SK-N-SH (cell line): ENCODE results near the gene C13orf46. TPM values are rescaled to one million over a fixed set of nuclear protein-coding genes. Genes with fewer than 3 reads are reported as not detected.

Source experiments
- CTCF ChIA-PET: fragments of 300-600, 350-600 bp; formaldehyde crosslinking; extraction: SDS; loops from one replicate; lab custom pipeline; 2021; lab: Yijun Ruan, JAX
- POLR2A ChIA-PET: fragments of 350-600 bp; sonication (Branson Sonifier 250); formaldehyde crosslinking; extraction: SDS; loops from one replicate; lab custom pipeline; 2020; ENCODE audit warnings: antibody characterized with exemption, inconsistent platforms; lab: Yijun Ruan, JAX
- DNase-seq: peaks from one replicate; pipeline ENCODE4 v3.0.0; 2012
- H2AFZ ChIP-seq: fragments of 200-600 bp; sonication (generic); 2 replicates; pipeline ENCODE4 v1.8.1; 2016; ENCODE audit warnings: antibody characterized with exemption, mild to moderate bottlenecking, low read depth
- H3F3A ChIP-seq: fragments of 200-600 bp; sonication (generic); replicated peaks from 2 replicates; pipeline ENCODE3; 2016; ENCODE audit warnings: antibody characterized with exemption, mild to moderate bottlenecking; ENCODE audit not compliant: insufficient read depth
- H3K27ac ChIP-seq, 2 experiments: fragments of 200-500 bp in 1 of 2; fragments of 200-600 bp in 1 of 2; sonication (Bioruptor generic) in 1 of 2; sonication (generic), shearing (Covaris generic) in 1 of 2; 2 replicates each; pipeline versions ENCODE4 v1.5.1 to v1.6.1; 2014 to 2016; ENCODE audit warnings: low read depth in 2 of 2, inconsistent platforms in 1 of 2, low read length in 1 of 2, mild to moderate bottlenecking in 1 of 2, mixed read lengths in 1 of 2
- H3K27me3 ChIP-seq: fragments of 200-600 bp; sonication (generic), shearing (Covaris generic); 2 replicates; pipeline ENCODE4 v1.6.1; 2016; ENCODE audit warnings: mixed run types; ENCODE audit not compliant: insufficient read depth
- H3K36me3 ChIP-seq, 2 experiments: fragments of 200-500 bp in 1 of 2; fragments of 200-600 bp in 1 of 2; sonication (Bioruptor generic) in 1 of 2; sonication (generic) in 1 of 2; replicated peaks in 1 of 2; 2 replicates each; pipeline versions ENCODE3 to v1.5.1; 2014 to 2016; ENCODE audit warnings: low read length in 1 of 2, mild to moderate bottlenecking in 1 of 2; ENCODE audit not compliant: insufficient read depth in 2 of 2, control insufficient read depth in 1 of 2
- H3K4me1 ChIP-seq, 2 experiments: fragments of 200-500 bp in 1 of 2; fragments of 200-600 bp in 1 of 2; sonication (Bioruptor generic) in 1 of 2; sonication (generic), shearing (Covaris generic) in 1 of 2; 2 replicates each; pipeline versions ENCODE4 v1.5.1 to v1.6.1; 2014 to 2016; ENCODE audit warnings: low read depth in 1 of 2, low read length in 1 of 2, mixed run types in 1 of 2; ENCODE audit not compliant: insufficient read depth in 2 of 2, control insufficient read depth in 1 of 2
- H3K4me2 ChIP-seq: fragments of 200-600 bp; sonication (generic), shearing (Covaris generic); 2 replicates; pipeline ENCODE4 v1.6.1; 2017; ENCODE audit warnings: mixed run types
- H3K4me3 ChIP-seq, 2 experiments: fragments of 200-500 bp in 1 of 2; fragments of 200-600 bp in 1 of 2; sonication (Bioruptor generic) in 1 of 2; sonication (generic), shearing (Covaris generic) in 1 of 2; 2 replicates each; pipeline versions ENCODE4 v1.5.1 to v1.8.1; 2014 to 2016; ENCODE audit warnings: low read depth in 2 of 2, inconsistent platforms in 1 of 2, low read length in 1 of 2, mild to moderate bottlenecking in 1 of 2, mixed read lengths in 1 of 2, moderate library complexity in 1 of 2
- H3K79me2 ChIP-seq: fragments of 200-600 bp; sonication (generic); 2 replicates; pipeline ENCODE4 v1.8.1; 2017; ENCODE audit warnings: mild to moderate bottlenecking; ENCODE audit not compliant: insufficient read depth
- H3K9ac ChIP-seq: fragments of 200-600 bp; sonication (generic); 2 replicates; pipeline ENCODE4 v1.6.1; 2017; ENCODE audit warnings: mixed run types
- H3K9me2 ChIP-seq: fragments of 200-600 bp; sonication (generic); 2 replicates; pipeline ENCODE4 v1.6.1; 2017; ENCODE audit warnings: mixed run types
- H3K9me3 ChIP-seq: fragments of 200-600 bp; sonication (generic); 2 replicates; pipeline ENCODE4 v1.6.1; 2017; ENCODE audit warnings: mixed run types, mild to moderate bottlenecking, moderate library complexity
- H4K20me1 ChIP-seq: fragments of 200-600 bp; sonication (generic); 2 replicates; pipeline ENCODE4 v1.6.1; 2017; ENCODE audit warnings: mild to moderate bottlenecking, mixed run types; ENCODE audit not compliant: insufficient read depth
- CHD2 ChIP-seq: fragments of 150-350 bp; IDR thresholded peaks from 2 replicates; pipeline ENCODE4 v1.6.1; 2018; ENCODE audit warnings: low read length; ENCODE audit not compliant: partially characterized antibody
- CTCF ChIP-seq: fragments of 200-600 bp; sonication (generic); IDR thresholded peaks from 2 replicates; pipeline ENCODE4 v1.6.1; 2017; ENCODE audit warnings: antibody characterized with exemption, mild to moderate bottlenecking, moderate library complexity
- ELF1 ChIP-seq: IDR thresholded peaks from 2 replicates; pipeline ENCODE4 v1.4.0; 2012
- EP300 ChIP-seq, 2 experiments: IDR thresholded peaks; 2 replicates each; pipeline versions ENCODE4 v1.4.0 to v1.6.1; 2012; ENCODE audit warnings: borderline replicate concordance in 1 of 2, low read depth in 1 of 2, low read length in 1 of 2
- EZH2phosphoT487 ChIP-seq: fragments of 200-600 bp; sonication (generic); IDR thresholded peaks from 2 replicates; pipeline ENCODE4 v1.6.1; 2017; ENCODE audit warnings: low read depth, mixed run types, mild to moderate bottlenecking, antibody characterized with exemption, moderate library complexity, borderline replicate concordance
- FOXJ3 ChIP-seq: sonication (generic); formaldehyde crosslinking; IDR thresholded peaks from 2 replicates; pipeline ENCODE4 v1.5.1; 2020; ENCODE audit warnings: mild to moderate bottlenecking, missing genetic modification reagents
- GABPA ChIP-seq: IDR thresholded peaks from 2 replicates; pipeline ENCODE4 v1.4.0; 2012; ENCODE audit warnings: low read depth, mild to moderate bottlenecking
- GATA2 ChIP-seq: sonication (generic); formaldehyde crosslinking; IDR thresholded peaks from 2 replicates; pipeline ENCODE4 v1.5.0; 2020; ENCODE audit warnings: mild to moderate bottlenecking, missing genetic modification reagents
- JUND ChIP-seq: IDR thresholded peaks from 2 replicates; pipeline ENCODE4 v1.4.0; 2012
- MAX ChIP-seq: IDR thresholded peaks from 2 replicates; pipeline ENCODE4 v1.4.0; 2012; ENCODE audit warnings: low read depth
- MEF2A ChIP-seq: IDR thresholded peaks from 2 replicates; pipeline ENCODE4 v1.4.0; 2012; ENCODE audit warnings: low read depth, borderline replicate concordance
- NFIC ChIP-seq: IDR thresholded peaks from 2 replicates; pipeline ENCODE4 v1.4.0; 2012; ENCODE audit warnings: borderline replicate concordance
- POLR2AphosphoS5 ChIP-seq: IDR thresholded peaks from 2 replicates; pipeline ENCODE4 v1.6.1; 2012; ENCODE audit warnings: low read depth, low read length
- RAD21 ChIP-seq: IDR thresholded peaks from 2 replicates; pipeline ENCODE4 v1.6.1; 2012; ENCODE audit warnings: mild to moderate bottlenecking, low read length
- RCOR1 ChIP-seq: fragments of 150-350 bp; IDR thresholded peaks from 2 replicates; pipeline ENCODE4 v1.6.1; 2017; ENCODE audit warnings: antibody characterized with exemption, low read length
- RXRA ChIP-seq: IDR thresholded peaks from 2 replicates; pipeline ENCODE4 v1.4.0; 2012; ENCODE audit warnings: low read depth, mild to moderate bottlenecking, borderline replicate concordance
- SIN3A ChIP-seq: IDR thresholded peaks from 2 replicates; pipeline ENCODE4 v1.6.1; 2012; ENCODE audit warnings: low read depth, mild to moderate bottlenecking, low read length, moderate library complexity, borderline replicate concordance
- SMC3 ChIP-seq: IDR thresholded peaks from 2 replicates; pipeline ENCODE4 v1.6.1; 2012; ENCODE audit warnings: low read depth, low read length, improper control_type of control experiment
- TAF1 ChIP-seq: IDR thresholded peaks from 2 replicates; pipeline ENCODE4 v1.6.1; 2012; ENCODE audit warnings: low read depth, mild to moderate bottlenecking, low read length, moderate library complexity, borderline replicate concordance
- TCF12 ChIP-seq: IDR thresholded peaks from 2 replicates; pipeline ENCODE4 v1.4.0; 2012
- TEAD4 ChIP-seq: IDR thresholded peaks from 2 replicates; pipeline ENCODE4 v1.4.0; 2012; ENCODE audit warnings: mild to moderate bottlenecking, borderline replicate concordance; ENCODE audit not compliant: insufficient read depth
- USF1 ChIP-seq: IDR thresholded peaks from 2 replicates; pipeline ENCODE4 v1.4.0; 2012; ENCODE audit warnings: low read depth, borderline replicate concordance
- YY1 ChIP-seq: IDR thresholded peaks from 2 replicates; pipeline ENCODE4 v1.4.0; 2012; ENCODE audit warnings: low read depth, mild to moderate bottlenecking
- ZBTB33 ChIP-seq: IDR thresholded peaks from 2 replicates; pipeline ENCODE4 v1.4.0; 2012; ENCODE audit warnings: low read depth, borderline replicate concordance
- WGBS: methylation state at CpG from one replicate; pipeline ENCODE4 v1.1.6; 2017; ENCODE audit warnings: low lambda C conversion rate; 5-methylcytosine and 5-hydroxymethylcytosine counted together
- polyA plus RNA-seq, 3 experiments: library from polyadenylated mRNA; depleted of rRNA; stranded (reverse); fragments of >200 nt; gene quantifications; 2 replicates each; pipeline ENCODE4 v1.2.3, GENCODE V29; 2012

The C13orf46 gene
- polyA plus RNA-seq, 1 of the 3 experiments (the other 2 are of a cell fraction), result 1.7 TPM

- no peaks in the 10 kb centered on the region for H4K20me1 ChIP-seq
- no peak overlapping the region for H2AFZ ChIP-seq
- no peaks in the 10 kb centered on the region for H3K79me2 ChIP-seq
- peaks cover 15 to 27% of the 10 kb centered on the region in 2 experiments for H3K36me3 ChIP-seq
- TF ChIP-seq MAX (no peak), GABPA (no peak), POLR2AphosphoS5 (no peak), CHD2 (no peak), EP300 (IDR thresholded peaks at IDR 0.05; ENCODE audit: borderline replicate concordance in 1 of 2, low read depth in 1 of 2, low read length in 1 of 2) (no peak), TAF1 (no peak), TEAD4 (no peak), FOXJ3 (CRISPR knock-in tag) (no peak), SIN3A (no peak), MEF2A (no peak), TCF12 (no peak), RXRA (no peak)
- no peaks in the 10 kb centered on the region for H3K9me2 ChIP-seq
- no peak overlapping the region for H3K9ac ChIP-seq
- H3K4me3 ChIP-seq, result no peak overlapping the region
- DNase-seq, result no peak
- CTCF ChIA-PET, result no interaction called here
- no peak overlapping the region for H3K27ac ChIP-seq
- H3K9me3 ChIP-seq, result no peaks in the 10 kb centered on the region
- no peaks in the 10 kb centered on the region for H3K27me3 ChIP-seq
- H3K4me1 ChIP-seq, result no peaks in the 10 kb centered on the region; a peak in 1 of 4 replicates
- POLR2A ChIA-PET, result no interaction called here
- no peaks in the 10 kb centered on the region for H3F3A ChIP-seq
- WGBS, result 93% methylated on average over 8 of the region's 12 CpGs
- no peak overlapping the region for H3K4me2 ChIP-seq
Measured at GRCh38 chr13:114007566-114007965, 33.7 kb upstream of the C13orf46 start.

- no peaks in the 10 kb centered on the region for H3K9me2 ChIP-seq
- no peaks in the 10 kb centered on the region for H3K9me3 ChIP-seq
- H3K27ac ChIP-seq, result no peak overlapping the region
- H3F3A ChIP-seq, result no peaks in the 10 kb centered on the region
- H4K20me1 ChIP-seq, result no peaks in the 10 kb centered on the region
- H3K9ac ChIP-seq, result no peak overlapping the region
- WGBS, result 93% methylated on average over 9 of the region's 15 CpGs
- no peaks in the 10 kb centered on the region; a peak in 1 of 4 replicates for H3K4me1 ChIP-seq
- no peaks in the 10 kb centered on the region for H3K79me2 ChIP-seq
- no peak overlapping the region for H3K4me2 ChIP-seq
- H3K27me3 ChIP-seq, result no peaks in the 10 kb centered on the region
- no peak overlapping the region for H2AFZ ChIP-seq
- DNase-seq, result no peak
- H3K4me3 ChIP-seq, result no peak overlapping the region
- ChIA-PET POLR2A (no interaction called here), CTCF (no interaction called here)
- peaks cover 15 to 34% of the 10 kb centered on the region in 2 experiments for H3K36me3 ChIP-seq
- TF ChIP-seq SIN3A (no peak), NFIC (no peak), RAD21 (no peak), GABPA (no peak), TEAD4 (no peak), GATA2 (CRISPR knock-in tag) (no peak), ZBTB33 (no peak), TAF1 (no peak), USF1 (no peak), RCOR1 (no peak), MEF2A (no peak), ELF1 (no peak), CTCF (no peak), EZH2phosphoT487 (no peak), JUND (no peak), SMC3 (no peak), YY1 (no peak)
Measured at GRCh38 chr13:114005206-114005724, 31.4 kb upstream of the C13orf46 start.
